Neuronal stem cell (in vitro differentiated cells): ENCODE results near the gene ZNF627.

Source experiments
- DNase-seq: peaks from one replicate; pipeline ENCODE4 v3.0.0-alpha.2; 2013; ENCODE audit warnings: low spot score
- H2AFZ ChIP-seq: one replicate; pipeline ENCODE4 v1.6.1; 2013; ENCODE audit warnings: mild to moderate bottlenecking, low read length, inconsistent platforms
- H2AK5ac ChIP-seq: 2 replicates; pipeline ENCODE4 v1.6.1; 2013; ENCODE audit warnings: low read depth, mild to moderate bottlenecking, inconsistent platforms, low read length, moderate library complexity, mixed read lengths
- H2BK120ac ChIP-seq: 2 replicates; pipeline ENCODE4 v1.6.1; 2013; ENCODE audit warnings: low read depth, mild to moderate bottlenecking, inconsistent platforms, low read length, moderate library complexity, mixed read lengths
- H2BK12ac ChIP-seq: one replicate; pipeline ENCODE4 v1.6.1; 2013; ENCODE audit warnings: low read length, inconsistent platforms
- H2BK15ac ChIP-seq: 2 replicates; pipeline ENCODE4 v1.6.1; 2013; ENCODE audit warnings: mild to moderate bottlenecking, low read length, inconsistent platforms, mixed read lengths
- H2BK5ac ChIP-seq: one replicate; pipeline ENCODE4 v1.6.1; 2013; ENCODE audit warnings: inconsistent platforms, mild to moderate bottlenecking, low read length, moderate library complexity
- H3K14ac ChIP-seq: one replicate; pipeline ENCODE4 v1.6.1; 2013; ENCODE audit warnings: low read length, inconsistent platforms
- H3K18ac ChIP-seq: 2 replicates; pipeline ENCODE4 v1.6.1; 2013; ENCODE audit warnings: low read length, inconsistent platforms
- H3K23ac ChIP-seq: 2 replicates; pipeline ENCODE4 v1.6.1; 2013; ENCODE audit warnings: low read depth, mild to moderate bottlenecking, mixed read lengths, low read length, inconsistent platforms; ENCODE audit not compliant: poor library complexity
- H3K27ac ChIP-seq: replicated peaks from 3 replicates; pipeline ENCODE4 v1.5.1; 2013; ENCODE audit warnings: low read length, inconsistent platforms
- H3K27me3 ChIP-seq, 3 experiments: 2 replicates each; pipeline ENCODE4 v1.6.1; 2013; ENCODE audit warnings: low read length in 3 of 3, mild to moderate bottlenecking in 2 of 3, inconsistent platforms in 1 of 3, low read depth in 1 of 3, mixed read lengths in 1 of 3, moderate library complexity in 1 of 3; ENCODE audit not compliant: control insufficient read depth in 3 of 3, insufficient read depth in 3 of 3
- H3K36me3 ChIP-seq, 2 donors: replicated peaks in 1 of 2; 2 replicates each; pipeline ENCODE4 v1.6.1; 2013; ENCODE audit warnings: low read length in 2 of 2; ENCODE audit not compliant: control insufficient read depth in 2 of 2, insufficient read depth in 2 of 2
- H3K4ac ChIP-seq: 2 replicates; pipeline ENCODE4 v1.6.1; 2013; ENCODE audit warnings: inconsistent platforms, mild to moderate bottlenecking, low read length, moderate library complexity
- H3K4me1 ChIP-seq, 2 donors: 1 replicate in 1 of 2; 2 replicates in 1 of 2; pipeline ENCODE4 v1.6.1; 2013; ENCODE audit warnings: low read length in 2 of 2, low read depth in 1 of 2; ENCODE audit not compliant: control insufficient read depth in 2 of 2, insufficient read depth in 1 of 2
- H3K4me2 ChIP-seq: one replicate; pipeline ENCODE4 v1.6.1; 2013; ENCODE audit warnings: mild to moderate bottlenecking, low read length, inconsistent platforms; ENCODE audit not compliant: insufficient read depth, poor library complexity, severe bottlenecking
- H3K4me3 ChIP-seq, 2 donors: 2 replicates each; pipeline ENCODE4 v1.5.1; 2013; ENCODE audit warnings: low read length in 2 of 2, mild to moderate bottlenecking in 2 of 2, inconsistent platforms in 1 of 2, moderate library complexity in 1 of 2
- H3K79me1 ChIP-seq: one replicate; pipeline ENCODE4 v1.6.1; 2013; ENCODE audit warnings: low read depth, mild to moderate bottlenecking, inconsistent platforms, low read length, moderate library complexity
- H3K9ac ChIP-seq: one replicate; pipeline ENCODE4 v1.6.1; 2013; ENCODE audit warnings: mild to moderate bottlenecking, low read depth, low read length, inconsistent platforms; ENCODE audit not compliant: poor library complexity
- H3K9me3 ChIP-seq, 2 donors: replicated peaks in 1 of 2; 2 replicates each; pipeline versions ENCODE3 to v1.6.1; 2013; ENCODE audit warnings: low read length in 2 of 2, mild to moderate bottlenecking in 2 of 2, inconsistent platforms in 1 of 2, low read depth in 1 of 2, mixed read lengths in 1 of 2, moderate library complexity in 1 of 2; ENCODE audit not compliant: control insufficient read depth in 2 of 2, insufficient read depth in 1 of 2
- H4K8ac ChIP-seq: one replicate; pipeline ENCODE4 v1.6.1; 2013; ENCODE audit warnings: low read depth, mild to moderate bottlenecking, inconsistent platforms, low read length, moderate library complexity
- H4K91ac ChIP-seq: one replicate; pipeline ENCODE4 v1.6.1; 2013; ENCODE audit warnings: low read length, low read depth, mild to moderate bottlenecking, inconsistent platforms; ENCODE audit not compliant: poor library complexity
- WGBS, 2 donors: extraction: QIAGEN DNeasy Blood & Tissue Kit; methylation state at CpG; one replicate each; pipeline ENCODE4 v1.1.7; 2013; ENCODE audit warnings: missing lambda C conversion rate in 2 of 2, mixed read lengths in 1 of 2; ENCODE audit not compliant: insufficient read length in 2 of 2, insufficient replicate concordance in 1 of 2; ENCODE audit errors: extremely low coverage in 2 of 2; 5-methylcytosine and 5-hydroxymethylcytosine counted together

The ZNF627 gene

DNA sequence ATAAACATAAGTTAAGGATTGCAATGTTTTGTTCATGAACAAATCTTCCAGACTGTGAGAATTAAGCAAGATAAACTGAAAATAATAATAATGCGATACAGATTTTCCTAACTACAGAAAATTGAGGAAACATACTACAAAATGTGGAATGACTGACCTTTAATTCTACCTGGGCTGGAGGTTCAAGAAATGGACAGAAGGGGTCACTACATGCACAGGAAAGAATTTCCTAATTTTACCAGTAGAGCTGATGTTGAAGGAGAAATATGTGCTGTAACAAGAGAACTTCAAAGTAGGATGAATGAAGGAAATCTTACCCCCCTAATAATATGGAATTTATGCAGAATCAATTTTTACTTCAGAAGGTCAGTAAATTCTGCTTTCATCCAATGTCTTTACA is 62.3 kb downstream of the ZNF627 start:
- no peak overlapping the region for H2BK5ac ChIP-seq
- H3K4me1 ChIP-seq: no peaks in the 10 kb centered on the region
- H2AFZ ChIP-seq: no peak overlapping the region
- H3K18ac ChIP-seq: no peak overlapping the region
- no peak overlapping the region for H3K27ac ChIP-seq
- no peak overlapping the region for H3K4me2 ChIP-seq
- no peak overlapping the region for H3K4ac ChIP-seq
- no peak overlapping the region for H2BK15ac ChIP-seq
- H2BK12ac ChIP-seq: no peak overlapping the region
- H3K14ac ChIP-seq: no peak overlapping the region
- no peak overlapping the region for H4K91ac ChIP-seq
- H3K4me3 ChIP-seq: no peak overlapping the region
- H2AK5ac ChIP-seq: no peak overlapping the region
- H3K36me3 ChIP-seq: peaks cover 14 to 83% of the 10 kb centered on the region in 2 donors
- peaks cover 15 to 57% of the 10 kb centered on the region in 2 donors for H3K9me3 ChIP-seq
- no peak overlapping the region for H2BK120ac ChIP-seq
- H3K27me3 ChIP-seq: no peaks in the 10 kb centered on the region
- no peak overlapping the region for H4K8ac ChIP-seq
- no peak overlapping the region for H3K23ac ChIP-seq
- peaks cover 3% of the 10 kb centered on the region for H3K79me1 ChIP-seq
- no CpG with 5 or more reads among the region's 1 CpG for WGBS, 2 donors
- no peak for DNase-seq
- no peak overlapping the region for H3K9ac ChIP-seq

DNA sequence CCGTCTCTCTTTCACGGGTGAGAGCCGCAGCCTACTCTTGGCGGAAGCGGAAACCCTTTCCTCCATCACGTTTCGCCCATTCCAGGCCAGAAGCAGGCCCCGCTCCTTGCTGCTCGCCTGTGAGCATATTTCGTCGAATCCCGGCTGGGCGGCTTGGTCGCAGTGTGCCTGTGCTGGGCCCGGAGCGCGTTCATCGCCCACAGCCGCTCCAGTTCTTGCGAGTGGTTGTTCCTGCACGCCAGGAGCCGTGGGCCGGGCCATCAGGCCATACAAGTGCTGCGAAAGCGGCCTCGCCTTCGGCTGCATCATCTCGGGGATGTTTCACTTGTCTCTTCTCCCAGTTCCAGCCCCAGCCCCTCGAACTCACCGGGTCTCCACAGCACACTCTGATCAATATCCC is 65.0 kb downstream of the ZNF627 start:
- no peak overlapping the region for H3K4ac ChIP-seq
- no peak overlapping the region for H3K14ac ChIP-seq
- no peaks in the 10 kb centered on the region for H3K27me3 ChIP-seq
- H2BK5ac ChIP-seq: no peak overlapping the region
- no peak overlapping the region for H3K4me2 ChIP-seq
- H3K79me1 ChIP-seq: peaks cover 3% of the 10 kb centered on the region
- H2AK5ac ChIP-seq: no peak overlapping the region
- DNase-seq: no peak
- H3K27ac ChIP-seq: no peak overlapping the region
- no peak overlapping the region for H4K91ac ChIP-seq
- no peaks in the 10 kb centered on the region for H3K4me1 ChIP-seq
- peaks cover 18 to 43% of the 10 kb centered on the region in 2 donors for H3K9me3 ChIP-seq
- H2BK12ac ChIP-seq: no peak overlapping the region
- no peak overlapping the region for H3K23ac ChIP-seq
- no peak overlapping the region for H3K4me3 ChIP-seq
- no peak overlapping the region for H2AFZ ChIP-seq
- no peak overlapping the region for H4K8ac ChIP-seq
- H3K36me3 ChIP-seq: peaks cover 11 to 69% of the 10 kb centered on the region in 2 donors
- H2BK15ac ChIP-seq: no peak overlapping the region
- H3K18ac ChIP-seq: no peak overlapping the region
- H3K9ac ChIP-seq: no peak overlapping the region
- WGBS, 2 donors: no CpG with 5 or more reads among the region's 30 CpGs
- no peak overlapping the region for H2BK120ac ChIP-seq

DNA sequence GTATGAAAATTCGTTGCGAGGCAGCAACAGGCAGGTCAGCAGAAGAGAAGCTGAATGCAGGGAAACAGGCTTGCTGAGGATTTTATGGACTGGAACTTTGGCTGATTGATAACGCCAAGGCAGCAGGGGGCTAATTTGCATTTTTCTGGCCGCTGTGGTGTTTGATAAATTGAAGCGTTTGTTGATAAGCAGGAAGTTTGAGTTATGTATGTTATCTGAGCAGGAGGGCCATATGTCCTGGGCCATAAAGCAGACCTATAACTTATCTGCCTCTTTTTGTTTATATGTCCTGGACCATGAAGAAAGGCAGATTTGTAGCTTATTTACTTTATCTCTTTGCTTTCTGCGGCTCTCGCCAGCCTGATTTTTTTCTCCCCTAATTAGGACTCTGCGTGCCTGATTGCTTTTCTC is 65.9 kb downstream of the ZNF627 start:
- Histone ChIP-seq H4K91ac (no peak overlapping the region), H3K27ac (no peak overlapping the region)

More for the DNA sequence above, 65.9 kb downstream of the ZNF627 start:
- Histone ChIP-seq H2AFZ (no peak overlapping the region), H3K18ac (no peak overlapping the region), H3K9me3 (peaks cover 15 to 43% of the 10 kb centered on the region in 2 donors), H3K27me3 (no peaks in the 10 kb centered on the region), H2BK5ac (no peak overlapping the region), H3K14ac (no peak overlapping the region), H2AK5ac (no peak overlapping the region), H2BK120ac (no peak overlapping the region), H3K4me2 (no peak overlapping the region), H3K23ac (no peak overlapping the region), H4K8ac (no peak overlapping the region), H3K4ac (no peak overlapping the region), H3K36me3 (peaks cover 7 to 62% of the 10 kb centered on the region in 2 donors), H2BK15ac (no peak overlapping the region), H3K9ac (no peak overlapping the region), H2BK12ac (no peak overlapping the region), H3K4me1 (no peaks in the 10 kb centered on the region), H3K4me3 (no peak overlapping the region), H3K79me1 (peaks cover 3% of the 10 kb centered on the region)
- WGBS, 2 donors: no CpG with 5 or more reads among the region's 8 CpGs
- no peak for DNase-seq
